AG09309 (cell line): ENCODE results near the gene FAM43A.
A peak's percentile ranks its signal among the peaks of the same experiment; 100 is the strongest.

Source experiments
- DNase-seq: peaks from one replicate; pipeline ENCODE4 v3.0.0-alpha.2; 2010; ENCODE audit warnings: low read depth
- H3K4me3 ChIP-seq: 2 replicates; pipeline ENCODE4 v1.5.1; 2011; ENCODE audit warnings: mild to moderate bottlenecking, low read depth, low read length, moderate library complexity; ENCODE audit not compliant: control insufficient read depth
- TF ChIP-seq, protein P1 (sequence below): IDR thresholded peaks from 2 replicates; pipeline ENCODE4 v1.5.1; 2011; ENCODE audit warnings: mild to moderate bottlenecking, low read depth, low read length, inconsistent platforms; ENCODE audit not compliant: insufficient read depth, control insufficient read depth; ENCODE audit errors: missing control alignments

Gene FAM43A, protein sequence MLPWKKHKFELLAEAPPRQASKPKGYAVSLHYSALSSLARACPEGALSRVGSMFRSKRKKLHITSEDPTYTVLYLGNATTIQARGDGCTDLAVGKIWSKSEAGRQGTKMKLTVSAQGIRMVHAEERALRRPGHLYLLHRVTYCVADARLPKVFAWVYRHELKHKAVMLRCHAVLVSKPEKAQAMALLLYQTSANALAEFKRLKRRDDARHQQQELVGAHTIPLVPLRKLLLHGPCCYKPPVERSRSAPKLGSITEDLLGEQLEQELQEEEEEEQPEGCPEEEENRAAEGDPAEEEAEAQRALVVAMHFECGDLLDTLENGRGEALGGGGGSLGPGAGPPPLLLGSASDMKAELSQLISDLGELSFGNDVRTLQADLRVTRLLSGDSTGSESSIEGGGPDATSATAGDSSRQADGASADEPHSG

DNA sequence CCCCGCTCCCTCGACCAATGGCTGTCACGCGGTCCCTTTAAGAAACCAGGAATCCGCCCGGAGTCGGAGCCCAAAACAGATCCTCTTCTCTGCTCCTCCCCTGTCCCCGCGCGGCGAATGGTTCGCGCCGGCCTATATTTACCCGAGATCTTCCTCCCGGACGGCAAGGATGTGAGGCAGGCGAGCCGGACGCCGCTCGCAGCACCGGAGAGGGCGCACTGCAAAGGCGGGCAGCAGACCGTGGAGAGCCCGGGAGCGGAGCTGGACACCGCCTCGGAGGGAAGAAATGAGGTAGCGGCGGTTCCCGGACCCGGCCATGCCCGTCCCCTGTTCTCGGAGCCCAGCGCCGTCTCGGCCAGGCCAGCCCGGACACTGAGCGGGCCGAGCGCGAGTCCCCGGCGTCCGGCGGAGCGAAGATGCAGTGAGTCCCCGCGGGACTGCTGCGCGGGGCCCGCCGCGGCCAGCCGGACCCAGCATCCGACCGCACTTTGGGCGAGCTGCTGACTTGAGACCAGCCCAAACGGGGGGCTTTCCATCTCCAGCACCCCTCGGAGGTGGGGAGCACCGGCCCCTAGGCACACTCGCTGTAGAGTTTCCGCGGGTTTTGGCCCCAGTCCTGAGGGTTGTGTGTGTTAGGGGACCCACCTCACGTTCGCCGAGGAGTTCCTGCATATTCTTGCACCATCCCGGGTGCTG is at the start of gene FAM43A:
Gene FAM43A, plus strand, starts transcription at position 166 of the 696 bp plus-strand sequence. CDS start 944 bp downstream, outside the sequence.
- peak; percentile 86 for DNase-seq

DNA sequence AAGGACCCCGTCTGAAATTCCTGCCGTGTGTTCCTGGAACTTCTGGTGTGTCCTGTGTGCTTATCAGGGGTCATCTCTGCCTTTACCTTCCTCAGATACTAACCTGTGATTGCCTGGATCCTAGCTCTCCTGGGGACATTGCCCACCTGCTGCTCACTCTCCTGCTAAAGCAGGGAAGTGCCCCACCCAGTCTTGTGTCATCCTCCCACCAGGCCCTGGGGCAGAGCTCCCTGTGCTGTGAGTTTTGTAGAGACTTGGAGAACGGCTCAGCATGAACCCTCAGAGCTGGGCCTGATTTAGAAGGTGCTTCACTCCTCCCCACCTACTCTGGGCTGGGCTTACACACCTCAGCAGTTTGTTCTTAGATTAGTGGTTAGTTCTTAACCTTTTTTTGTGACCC is 48.6 kb upstream of the FAM43A start:
- no peak for DNase-seq
- TF ChIP-seq, protein P1, sequence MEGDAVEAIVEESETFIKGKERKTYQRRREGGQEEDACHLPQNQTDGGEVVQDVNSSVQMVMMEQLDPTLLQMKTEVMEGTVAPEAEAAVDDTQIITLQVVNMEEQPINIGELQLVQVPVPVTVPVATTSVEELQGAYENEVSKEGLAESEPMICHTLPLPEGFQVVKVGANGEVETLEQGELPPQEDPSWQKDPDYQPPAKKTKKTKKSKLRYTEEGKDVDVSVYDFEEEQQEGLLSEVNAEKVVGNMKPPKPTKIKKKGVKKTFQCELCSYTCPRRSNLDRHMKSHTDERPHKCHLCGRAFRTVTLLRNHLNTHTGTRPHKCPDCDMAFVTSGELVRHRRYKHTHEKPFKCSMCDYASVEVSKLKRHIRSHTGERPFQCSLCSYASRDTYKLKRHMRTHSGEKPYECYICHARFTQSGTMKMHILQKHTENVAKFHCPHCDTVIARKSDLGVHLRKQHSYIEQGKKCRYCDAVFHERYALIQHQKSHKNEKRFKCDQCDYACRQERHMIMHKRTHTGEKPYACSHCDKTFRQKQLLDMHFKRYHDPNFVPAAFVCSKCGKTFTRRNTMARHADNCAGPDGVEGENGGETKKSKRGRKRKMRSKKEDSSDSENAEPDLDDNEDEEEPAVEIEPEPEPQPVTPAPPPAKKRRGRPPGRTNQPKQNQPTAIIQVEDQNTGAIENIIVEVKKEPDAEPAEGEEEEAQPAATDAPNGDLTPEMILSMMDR, result no peak
- H3K4me3 ChIP-seq, result no peak overlapping the region

More for the DNA sequence above, at the start of gene FAM43A:
- TF ChIP-seq, protein P1, result peak; percentile 26
- peak within 1 kb of the TSS; percentile 85 for H3K4me3 ChIP-seq

DNA sequence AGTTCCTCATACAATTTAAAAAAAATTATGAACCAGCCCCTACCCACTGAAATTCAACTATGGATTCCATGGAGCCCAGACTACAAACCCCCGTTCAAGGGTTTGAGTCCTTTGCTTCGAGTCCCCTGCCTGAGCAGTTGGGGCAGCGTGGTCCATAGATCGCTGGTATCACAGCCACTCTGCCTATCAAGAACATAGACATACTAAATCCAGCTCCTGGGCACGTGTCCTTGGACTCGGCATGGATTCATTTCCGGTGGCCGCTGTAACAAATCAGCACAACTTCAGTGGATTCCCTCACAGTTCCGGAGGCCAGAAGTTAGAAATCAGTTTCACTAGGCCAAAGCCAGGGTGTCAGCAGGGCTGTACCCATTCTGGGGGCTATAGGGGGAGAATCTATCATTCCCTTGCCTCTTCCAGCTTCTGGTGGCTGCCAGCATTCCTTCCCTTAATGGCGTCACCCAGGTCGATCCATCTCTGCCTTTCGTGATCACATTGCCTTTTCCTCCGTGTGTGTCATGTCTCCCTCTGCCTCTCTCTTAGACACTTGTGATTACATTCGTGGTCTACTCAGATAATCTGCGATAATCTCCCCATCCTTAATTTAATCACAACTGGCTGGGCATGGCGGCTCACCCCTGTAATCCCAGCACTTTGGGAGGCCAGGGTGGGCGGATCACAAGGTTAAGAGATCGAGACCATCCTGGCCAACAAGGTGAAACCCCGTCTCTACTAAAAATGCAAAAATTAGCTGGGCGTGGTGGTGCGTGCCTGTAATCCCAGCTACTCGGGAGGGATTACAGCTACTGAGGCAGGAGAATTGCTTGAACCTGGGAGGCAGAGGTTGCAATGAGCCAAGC is 47.9 kb upstream of the FAM43A start:
- DNase-seq, result no peak
- no peak overlapping the region for H3K4me3 ChIP-seq
- TF ChIP-seq, protein P1, result no peak

DNA sequence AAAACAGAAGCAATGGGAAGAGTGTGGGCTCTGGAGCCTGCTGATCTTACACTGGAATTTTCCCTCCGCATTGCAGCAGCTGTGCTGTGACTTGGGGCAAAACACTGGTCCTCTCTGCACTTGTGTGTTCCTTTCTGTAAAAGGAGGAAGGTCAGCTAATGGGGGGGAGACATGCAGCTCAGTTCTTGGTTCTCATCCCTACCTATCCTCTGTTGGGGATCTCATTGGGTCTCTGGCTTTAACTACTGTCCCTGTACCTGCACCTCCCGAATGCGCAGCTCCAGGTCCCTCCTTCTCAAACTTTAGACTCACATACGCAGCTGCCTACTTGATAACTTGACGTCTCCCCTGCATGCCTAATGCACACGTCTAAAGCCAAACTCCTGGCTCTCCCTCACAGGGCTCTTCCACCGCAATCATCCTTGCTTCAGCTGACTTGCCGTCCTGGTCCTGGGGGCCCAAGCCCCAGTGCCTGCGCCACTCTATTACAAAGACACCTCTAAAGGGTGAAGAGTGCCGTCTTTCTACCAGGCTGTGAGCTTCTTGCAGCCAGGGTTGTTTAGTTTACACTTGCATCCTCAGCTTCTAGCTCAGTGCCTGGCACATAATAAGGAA is 46.6 kb upstream of the FAM43A start:
- no peak overlapping the region for H3K4me3 ChIP-seq
- TF ChIP-seq, protein P1, result no peak
- DNase-seq, result no peak

DNA sequence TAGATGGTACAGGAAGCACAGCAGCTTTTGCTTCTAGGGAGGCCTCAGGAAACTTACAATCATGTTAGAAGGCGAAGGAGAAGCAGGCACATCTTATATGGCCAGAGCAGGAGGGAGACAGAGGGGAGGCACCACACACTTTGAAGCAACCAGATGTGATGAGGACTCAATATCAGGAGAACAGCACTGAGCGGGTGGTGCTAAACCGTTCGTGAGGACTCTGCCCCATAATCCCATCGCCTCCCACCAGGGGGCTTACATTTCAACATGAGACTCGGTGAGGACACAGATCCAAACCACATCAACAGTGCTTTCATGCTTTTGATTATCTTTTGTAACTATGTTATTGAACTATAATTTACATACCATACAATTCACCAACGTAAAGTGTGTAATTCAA is 44.9 kb upstream of the FAM43A start:
- DNase-seq, result no peak
- H3K4me3 ChIP-seq, result no peak overlapping the region
- TF ChIP-seq, protein P1, result no peak

DNA sequence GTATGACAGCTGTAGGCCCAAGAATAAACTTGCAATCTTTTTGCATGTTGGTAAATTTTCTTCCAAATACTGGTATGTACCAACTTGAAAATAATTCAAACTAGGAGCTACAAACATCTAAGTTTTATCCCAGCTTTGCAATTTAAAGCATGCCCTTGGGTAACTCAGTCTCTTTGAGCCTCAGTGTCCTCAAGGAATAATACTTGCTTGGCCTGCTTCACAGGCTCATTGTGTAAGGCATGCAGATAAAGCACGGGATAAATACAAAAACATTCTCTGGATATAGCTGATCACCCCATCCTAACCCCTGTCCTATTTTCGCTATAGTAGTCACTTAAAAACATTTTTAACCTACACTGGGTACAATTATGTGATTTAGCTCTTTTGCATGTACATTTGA is 42.9 kb upstream of the FAM43A start:
- no peak for DNase-seq
- H3K4me3 ChIP-seq, result no peak overlapping the region
- TF ChIP-seq, protein P1, result no peak
